Keratinocyte (primary cell): ENCODE measurements around the gene R3HDM4. TPM values are rescaled to one million over a fixed set of nuclear protein-coding genes. Genes with fewer than 3 reads are reported as not detected.

ENCODE experiments used
- DNase-seq: peaks from one replicate; pipeline ENCODE4 v3.0.0-alpha.2; 2011; ENCODE audit warnings: low read depth, missing footprints, low spot score
- FAIRE-seq: peaks from 2 replicates; lab custom pipeline; 2011; peaks lifted over from hg19 to GRCh38; lab: Jason Lieb, UNC
- H2AFZ ChIP-seq: 2 replicates; pipeline ENCODE4 v1.6.0; 2012; ENCODE audit warnings: low read length, control low read depth, inconsistent platforms; ENCODE audit not compliant: control insufficient read depth
- H3K27ac ChIP-seq: 2 replicates; pipeline ENCODE4 v1.5.1; 2011; ENCODE audit warnings: low read length; ENCODE audit not compliant: control insufficient read depth, insufficient read depth
- H3K27me3 ChIP-seq: 3 replicates; pipeline ENCODE4 v1.6.0; 2011; ENCODE audit warnings: low read length; ENCODE audit not compliant: control insufficient read depth, insufficient read depth; ENCODE audit errors: extremely low read depth
- H3K36me3 ChIP-seq, 2 experiments: 2 replicates in 1 of 2; 3 replicates in 1 of 2; pipeline ENCODE4 v1.5.1; 2011; ENCODE audit warnings: low read length in 2 of 2, mild to moderate bottlenecking in 1 of 2; ENCODE audit not compliant: control insufficient read depth in 2 of 2, insufficient read depth in 2 of 2; ENCODE audit errors: extremely low read depth in 1 of 2
- H3K4me1 ChIP-seq: 3 replicates; pipeline ENCODE4 v1.5.1; 2011; ENCODE audit warnings: low read length; ENCODE audit not compliant: control insufficient read depth, insufficient read depth; ENCODE audit errors: extremely low read depth
- H3K4me2 ChIP-seq: 3 replicates; pipeline ENCODE4 v1.6.0; 2011; ENCODE audit warnings: low read depth, low read length; ENCODE audit not compliant: control insufficient read depth, insufficient read depth; ENCODE audit errors: extremely low read depth
- H3K4me3 ChIP-seq, 3 experiments: fragments of 200-600 bp in 1 of 3; sonication (generic) in 1 of 3; 2 replicates in 2 of 3; 3 replicates in 1 of 3; pipeline ENCODE4 v1.5.1; 2011 to 2016; ENCODE audit warnings: low read length in 3 of 3, mild to moderate bottlenecking in 3 of 3, control low read depth in 2 of 3, inconsistent platforms in 1 of 3, low read depth in 1 of 3, mixed read lengths in 1 of 3, mixed run types in 1 of 3, moderate library complexity in 1 of 3; ENCODE audit not compliant: control insufficient read depth in 2 of 3, insufficient read depth in 2 of 3; ENCODE audit errors: extremely low read depth in 1 of 3
- H3K79me2 ChIP-seq: 2 replicates; pipeline ENCODE4 v1.6.0; 2012; ENCODE audit warnings: low read length; ENCODE audit not compliant: control insufficient read depth, insufficient read depth
- H3K9ac ChIP-seq: 3 replicates; pipeline ENCODE4 v1.6.0; 2011; ENCODE audit warnings: low read length; ENCODE audit not compliant: control insufficient read depth, insufficient read depth; ENCODE audit errors: extremely low read depth
- H3K9me1 ChIP-seq: 3 replicates; pipeline ENCODE4 v1.6.0; 2011; ENCODE audit warnings: low read length; ENCODE audit not compliant: control insufficient read depth, insufficient read depth; ENCODE audit errors: extremely low read depth
- H3K9me3 ChIP-seq: 2 replicates; pipeline ENCODE4 v1.5.1; 2012; ENCODE audit warnings: low read depth, low read length; ENCODE audit not compliant: control insufficient read depth
- H4K20me1 ChIP-seq: 3 replicates; pipeline ENCODE4 v1.6.0; 2011; ENCODE audit warnings: low read length; ENCODE audit not compliant: control insufficient read depth, insufficient read depth; ENCODE audit errors: extremely low read depth
- EZH2 ChIP-seq: IDR thresholded peaks from one replicate; pipeline ENCODE4 v1.6.1; 2012; ENCODE audit warnings: inconsistent platforms, mild to moderate bottlenecking, low read length, moderate library complexity
- dilution Hi-C: fragments of 300-500 bp; cut with MboI; formaldehyde crosslinking; loops from one replicate; pipeline ENCODE4 v1.7.0; 2020; ENCODE audit warnings: low sequenced_read_pairs; ENCODE audit not compliant: extremely low pct_ligation_motif_present
- polyA plus RNA-seq, 5 experiments: library from polyadenylated mRNA; depleted of rRNA in 3 of 5; stranded (reverse) in 3 of 5; stranded (forward) in 1 of 5; unstranded in 1 of 5; fragments of >200 nt; gene quantifications; 1 replicate in 1 of 5; 2 replicates in 3 of 5; 3 replicates in 1 of 5; pipeline versions ENCODE4 v1.2.1 to v1.2.3, GENCODE V29; 2011 to 2012; ENCODE audit warnings: missing spikeins in 2 of 5, low read depth in 1 of 5, low replicate concordance in 1 of 5
- TF ChIP-seq, protein P1 (sequence below), 3 experiments: IDR thresholded peaks in 1 of 3; conservative IDR thresholded peaks in 1 of 3; optimal IDR thresholded peaks in 1 of 3; 2 replicates in 2 of 3; 3 replicates in 1 of 3; pipeline versions ENCODE3 to v1.5.1; 2011; ENCODE audit warnings: low read length in 3 of 3, mild to moderate bottlenecking in 3 of 3, moderate library complexity in 2 of 3, control low read depth in 1 of 3, inconsistent platforms in 1 of 3; ENCODE audit not compliant: insufficient read depth in 2 of 3; ENCODE audit errors: extremely low read depth in 1 of 3

Gene R3HDM4
- polyA plus RNA-seq, 1 donor (not counting 4 experiments of a cell fraction or from before 2014, with no cell fraction given), result 33.5 TPM

DNA sequence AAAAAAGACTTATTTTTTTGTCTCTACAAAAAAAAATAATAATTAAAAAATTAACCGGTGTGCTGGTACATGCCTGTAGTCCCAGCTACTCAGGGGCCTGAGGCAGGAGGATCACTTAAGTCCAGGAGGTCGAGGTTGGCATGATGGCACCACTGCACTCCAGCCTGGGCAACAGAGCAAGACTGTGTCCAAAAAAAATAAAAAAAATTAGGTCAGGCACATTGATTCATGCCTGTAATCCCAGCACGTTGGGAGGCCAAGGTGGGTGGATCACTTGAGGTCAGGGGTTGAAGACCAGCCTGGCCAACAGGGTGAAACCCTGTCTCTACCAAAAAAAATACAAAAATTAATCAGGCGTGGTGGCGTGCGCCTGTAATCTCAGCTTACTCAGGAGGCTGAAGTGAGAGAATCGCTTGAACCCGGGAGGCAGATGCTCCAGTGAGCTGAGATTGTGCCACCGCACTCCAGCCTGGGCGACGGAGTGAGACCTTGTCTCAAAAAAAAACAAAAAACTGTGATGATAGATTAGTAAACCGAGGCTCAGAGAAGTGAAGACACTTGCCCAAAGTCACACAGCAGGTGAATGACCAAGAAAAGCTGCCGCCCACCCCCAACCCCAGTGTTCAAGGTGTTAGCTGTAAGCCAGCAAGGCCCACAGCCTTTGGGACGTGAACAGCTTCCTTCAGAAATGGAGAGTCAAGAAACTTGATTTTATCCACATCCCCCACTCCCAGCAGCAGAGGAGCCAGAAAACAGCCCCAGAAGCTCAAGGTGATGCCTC, 10.4 kb downstream of the R3HDM4 start:
- FAIRE-seq, result no peak
- H3K9me1 ChIP-seq, result no peaks in the 10 kb centered on the region
- dilution Hi-C loops, result no loop called here
- no peaks in the 10 kb centered on the region for H3K9me3 ChIP-seq
- H3K36me3 ChIP-seq, result peaks cover 8 to 15% of the 10 kb centered on the region in 2 experiments
- no peak overlapping the region for H3K4me2 ChIP-seq
- peaks cover 4% of the 10 kb centered on the region for H4K20me1 ChIP-seq
- H3K9ac ChIP-seq, result no peak overlapping the region
- no peaks in the 10 kb centered on the region for H3K27me3 ChIP-seq
- no peak overlapping the region for H2AFZ ChIP-seq
- H3K27ac ChIP-seq, result no peak overlapping the region
- H3K4me3 ChIP-seq, result no peak overlapping the region
- no peaks in the 10 kb centered on the region for H3K4me1 ChIP-seq
- DNase-seq, result no peak
- peaks cover 31% of the 10 kb centered on the region for H3K79me2 ChIP-seq
- TF ChIP-seq, protein P1, sequence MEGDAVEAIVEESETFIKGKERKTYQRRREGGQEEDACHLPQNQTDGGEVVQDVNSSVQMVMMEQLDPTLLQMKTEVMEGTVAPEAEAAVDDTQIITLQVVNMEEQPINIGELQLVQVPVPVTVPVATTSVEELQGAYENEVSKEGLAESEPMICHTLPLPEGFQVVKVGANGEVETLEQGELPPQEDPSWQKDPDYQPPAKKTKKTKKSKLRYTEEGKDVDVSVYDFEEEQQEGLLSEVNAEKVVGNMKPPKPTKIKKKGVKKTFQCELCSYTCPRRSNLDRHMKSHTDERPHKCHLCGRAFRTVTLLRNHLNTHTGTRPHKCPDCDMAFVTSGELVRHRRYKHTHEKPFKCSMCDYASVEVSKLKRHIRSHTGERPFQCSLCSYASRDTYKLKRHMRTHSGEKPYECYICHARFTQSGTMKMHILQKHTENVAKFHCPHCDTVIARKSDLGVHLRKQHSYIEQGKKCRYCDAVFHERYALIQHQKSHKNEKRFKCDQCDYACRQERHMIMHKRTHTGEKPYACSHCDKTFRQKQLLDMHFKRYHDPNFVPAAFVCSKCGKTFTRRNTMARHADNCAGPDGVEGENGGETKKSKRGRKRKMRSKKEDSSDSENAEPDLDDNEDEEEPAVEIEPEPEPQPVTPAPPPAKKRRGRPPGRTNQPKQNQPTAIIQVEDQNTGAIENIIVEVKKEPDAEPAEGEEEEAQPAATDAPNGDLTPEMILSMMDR (optimal IDR thresholded peaks at IDR 0.05 in 1 of 3, IDR thresholded peaks at IDR 0.05 in 1 of 3, conservative IDR thresholded peaks at IDR 0.05 in 1 of 3; ENCODE audit: extremely low read depth in 1 of 3, insufficient read depth in 2 of 3, low read length in 3 of 3), result no peak
- no peak for TF ChIP-seq EZH2

DNA sequence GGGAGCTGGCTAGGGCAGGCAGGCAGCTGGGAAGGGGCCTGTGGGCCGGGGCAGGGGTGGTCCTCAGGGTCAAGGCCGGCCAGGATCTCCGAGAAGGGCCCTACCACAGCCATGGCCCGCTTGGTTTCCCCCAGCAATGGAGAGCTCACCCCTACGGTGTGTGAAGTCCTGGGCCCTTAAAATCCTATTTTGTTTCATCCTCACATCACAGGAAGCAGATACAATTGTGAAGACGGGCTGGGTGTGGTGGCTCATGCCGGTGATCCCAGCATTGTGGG, 11.0 kb downstream of the R3HDM4 start:
- no peak overlapping the region for H3K9ac ChIP-seq
- no peaks in the 10 kb centered on the region for H4K20me1 ChIP-seq
- H3K9me1 ChIP-seq, result no peaks in the 10 kb centered on the region
- DNase-seq, result no peak
- dilution Hi-C loops, result no loop called here
- no peak overlapping the region for H3K4me2 ChIP-seq
- no peaks in the 10 kb centered on the region for H3K9me3 ChIP-seq
- no peak overlapping the region for H3K27ac ChIP-seq
- H2AFZ ChIP-seq, result no peak overlapping the region
- FAIRE-seq, result no peak
- no peak for TF ChIP-seq EZH2
- TF ChIP-seq, protein P1 (optimal IDR thresholded peaks at IDR 0.05 in 1 of 3, IDR thresholded peaks at IDR 0.05 in 1 of 3, conservative IDR thresholded peaks at IDR 0.05 in 1 of 3; ENCODE audit: extremely low read depth in 1 of 3, insufficient read depth in 2 of 3, low read length in 3 of 3), result no peak
- H3K27me3 ChIP-seq, result no peaks in the 10 kb centered on the region
- H3K36me3 ChIP-seq, result peaks cover 8 to 16% of the 10 kb centered on the region in 2 experiments
- no peaks in the 10 kb centered on the region for H3K4me1 ChIP-seq
- peaks cover 25% of the 10 kb centered on the region for H3K79me2 ChIP-seq
- H3K4me3 ChIP-seq, result no peak overlapping the region
